Hepatocyte (in vitro differentiated cells): Measurements from ENCODE around the gene SMAD7.

Experiments used
- EZH2 ChIP-seq: fragments of 200-600 bp; sonication (generic); IDR thresholded peaks from 2 replicates; pipeline ENCODE4 v1.6.1; 2016; ENCODE audit warnings: antibody characterized with exemption, mild to moderate bottlenecking, borderline replicate concordance
- TF ChIP-seq, protein P1 (sequence below): fragments of 200-600 bp; sonication (generic); IDR thresholded peaks from 2 replicates; pipeline ENCODE4 v1.5.1; 2016; ENCODE audit warnings: antibody characterized with exemption, mild to moderate bottlenecking; ENCODE audit not compliant: poor library complexity

DNA sequence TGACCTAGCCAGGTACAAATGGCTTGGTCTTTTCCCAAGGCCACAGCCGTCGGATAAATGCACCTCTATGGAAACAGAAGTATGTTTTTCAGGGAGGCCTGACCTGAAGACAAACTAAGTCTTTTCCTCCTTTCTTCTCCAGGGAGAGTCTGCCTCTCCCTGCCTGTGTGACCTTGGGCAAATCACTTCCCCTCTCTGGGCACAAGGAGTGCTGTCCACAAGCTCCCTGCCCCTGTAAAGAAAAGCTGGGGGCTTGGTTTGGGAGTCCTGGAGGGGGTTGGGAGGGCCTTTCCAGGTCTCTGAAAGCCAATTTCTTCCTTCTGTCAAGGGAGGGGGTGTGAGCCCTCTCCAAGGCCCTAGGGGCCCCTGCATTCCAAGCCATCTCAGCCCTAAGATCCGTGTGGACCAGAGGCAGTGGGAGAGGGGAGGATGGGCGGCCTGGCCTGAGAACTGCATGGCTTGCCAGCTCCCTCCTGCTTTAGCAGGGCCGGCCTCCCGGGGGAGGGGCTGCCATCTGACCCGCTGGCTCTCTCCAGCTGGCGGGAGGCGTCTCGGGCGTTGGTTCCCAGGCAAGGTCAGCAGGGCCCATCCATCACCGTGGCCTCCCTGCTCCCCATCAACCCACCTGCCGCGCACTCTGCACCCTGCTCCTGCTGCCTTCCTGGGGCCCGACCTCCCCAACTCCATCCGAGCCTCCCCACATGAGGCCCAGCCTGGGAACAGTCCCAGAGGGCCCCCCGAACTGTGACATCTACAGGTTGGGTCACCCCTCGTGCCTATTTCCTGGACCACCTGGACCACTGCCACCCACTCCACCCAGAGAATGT, 61.4 kb downstream of the SMAD7 start:
- TF ChIP-seq, protein P1, sequence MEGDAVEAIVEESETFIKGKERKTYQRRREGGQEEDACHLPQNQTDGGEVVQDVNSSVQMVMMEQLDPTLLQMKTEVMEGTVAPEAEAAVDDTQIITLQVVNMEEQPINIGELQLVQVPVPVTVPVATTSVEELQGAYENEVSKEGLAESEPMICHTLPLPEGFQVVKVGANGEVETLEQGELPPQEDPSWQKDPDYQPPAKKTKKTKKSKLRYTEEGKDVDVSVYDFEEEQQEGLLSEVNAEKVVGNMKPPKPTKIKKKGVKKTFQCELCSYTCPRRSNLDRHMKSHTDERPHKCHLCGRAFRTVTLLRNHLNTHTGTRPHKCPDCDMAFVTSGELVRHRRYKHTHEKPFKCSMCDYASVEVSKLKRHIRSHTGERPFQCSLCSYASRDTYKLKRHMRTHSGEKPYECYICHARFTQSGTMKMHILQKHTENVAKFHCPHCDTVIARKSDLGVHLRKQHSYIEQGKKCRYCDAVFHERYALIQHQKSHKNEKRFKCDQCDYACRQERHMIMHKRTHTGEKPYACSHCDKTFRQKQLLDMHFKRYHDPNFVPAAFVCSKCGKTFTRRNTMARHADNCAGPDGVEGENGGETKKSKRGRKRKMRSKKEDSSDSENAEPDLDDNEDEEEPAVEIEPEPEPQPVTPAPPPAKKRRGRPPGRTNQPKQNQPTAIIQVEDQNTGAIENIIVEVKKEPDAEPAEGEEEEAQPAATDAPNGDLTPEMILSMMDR, result no peak
- no peak for TF ChIP-seq EZH2
